Hematopoietic multipotent progenitor cell treated with erythropoietin and hydrocortisone succinate and interleukin-3 and kit ligand, for 15 days (in vitro differentiated cells): Measurements from ENCODE around the gene WDR90.

ENCODE experiments used
- DNase-seq: peaks from one replicate; pipeline ENCODE4 v3.0.0-alpha.2; 2015; ENCODE audit warnings: low spot score

Gene WDR90

GRCh38 chr16:660459-661183 is 11.5 kb downstream of the WDR90 start:
- DNase-seq, result peak; percentile 87

GRCh38 chr16:661184-661821 is 12.1 kb downstream of the WDR90 start:
- no peak for DNase-seq

- DNase-seq, result no peak
Observed at GRCh38 chr16:662095-662494, 12.9 kb downstream of the WDR90 start.

- DNase-seq, result no peak
Observed at GRCh38 chr16:662597-662996, 13.4 kb downstream of the WDR90 start.

- no peak for DNase-seq
Observed at GRCh38 chr16:666572-666971, 17.4 kb downstream of the WDR90 start.

GRCh38 chr16:667113-667779 is 18.1 kb downstream of the WDR90 start:
- DNase-seq, result no peak

GRCh38 chr16:667780-668518 is 18.8 kb downstream of the WDR90 start, which contains the start of gene RHOT2:
Gene RHOT2, plus strand, starts transcription at chr16:668132. Its CDS starts 68 bp downstream, at chr16:668200.
- DNase-seq, result peak; percentile 93

GRCh38 chr16:668519-669171 is 19.5 kb downstream of the WDR90 start:
- DNase-seq, result peak; percentile 16

GRCh38 chr16:669666-670065 is 20.5 kb downstream of the WDR90 start:
- DNase-seq, result no peak

- no peak for DNase-seq
Observed at GRCh38 chr16:670485-671352, 21.6 kb downstream of the WDR90 start.

GRCh38 chr16:671353-672131 is 22.4 kb downstream of the WDR90 start:
- no peak for DNase-seq

GRCh38 chr16:672371-672770 is 23.2 kb downstream of the WDR90 start:
- no peak for DNase-seq

- no peak for DNase-seq
Observed at GRCh38 chr16:672851-673250, 23.7 kb downstream of the WDR90 start.

GRCh38 chr16:673399-673991 is 24.3 kb downstream of the WDR90 start:
- DNase-seq, result no peak

- no peak for DNase-seq
Observed at GRCh38 chr16:674214-674881, 25.2 kb downstream of the WDR90 start.

- DNase-seq, result no peak
Observed at GRCh38 chr16:674968-675883, 26.1 kb downstream of the WDR90 start, which contains the start of gene RHBDL1. Gene RHBDL1, plus strand, starts transcription at chr16:675671. Its CDS starts 120 bp downstream, at chr16:675791.

GRCh38 chr16:675884-676564 is 26.9 kb downstream of the WDR90 start:
- DNase-seq, result no peak
